Measurements from ENCODE around the gene METTL21A. TPM values are rescaled to one million over a fixed set of nuclear protein-coding genes. Genes with fewer than 3 reads are reported as not detected.

Gene METTL21A
- total and polyA plus RNA-seq, 9 of the 15 experiments (the other 6 are each of a cell fraction or from before 2014, with no cell fraction given), result 9.1 to 46.5 (median 37.4) TPM

GRCh38 chr2:207625014-207625907, at the start of gene METTL21A (continued):
- TF ChIP-seq ELF4 (CRISPR knock-in tag; IDR thresholded peaks at IDR 0.05) (no peak), ZNF592 (IDR thresholded peaks at IDR 0.05) (no peak), SRF (CRISPR knock-in tag; IDR thresholded peaks at IDR 0.05) (no peak; a peak in 1 of 4 replicates), TRIM24 (IDR thresholded peaks at IDR 0.05) (no peak), TAF9B (IDR thresholded peaks at IDR 0.05; ENCODE audit: partially characterized antibody) (peak; percentile 49), GATAD2A (IDR thresholded peaks at IDR 0.05) (no peak), RUNX1 (IDR thresholded peaks at IDR 0.05; ENCODE audit: low read depth) (no peak), ESRRA (IDR thresholded peaks at IDR 0.05; ENCODE audit: borderline replicate concordance, low read depth) (peak; percentile 64; the same call in 1 of the 2 replicates), U2AF1 (optimal IDR thresholded peaks at IDR 0.05; ENCODE audit: low read depth, low read length) (peak; percentile 66)
- TF ChIP-seq, protein P1, sequence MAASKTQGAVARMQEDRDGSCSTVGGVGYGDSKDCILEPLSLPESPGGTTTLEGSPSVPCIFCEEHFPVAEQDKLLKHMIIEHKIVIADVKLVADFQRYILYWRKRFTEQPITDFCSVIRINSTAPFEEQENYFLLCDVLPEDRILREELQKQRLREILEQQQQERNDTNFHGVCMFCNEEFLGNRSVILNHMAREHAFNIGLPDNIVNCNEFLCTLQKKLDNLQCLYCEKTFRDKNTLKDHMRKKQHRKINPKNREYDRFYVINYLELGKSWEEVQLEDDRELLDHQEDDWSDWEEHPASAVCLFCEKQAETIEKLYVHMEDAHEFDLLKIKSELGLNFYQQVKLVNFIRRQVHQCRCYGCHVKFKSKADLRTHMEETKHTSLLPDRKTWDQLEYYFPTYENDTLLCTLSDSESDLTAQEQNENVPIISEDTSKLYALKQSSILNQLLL (CRISPR knock-in tag; IDR thresholded peaks at IDR 0.05; ENCODE audit: borderline replicate concordance), result no peak

Data from K562 (cell line).